Right ventricle myocardium inferior (tissue), 1 donor: ENCODE results near the gene S100A11. TPM values are rescaled to one million over a fixed set of nuclear protein-coding genes. Genes with fewer than 3 reads are reported as not detected.

ENCODE experiments used
- ATAC-seq: fragments of 200-7000 bp; cut with Tn5 transposase; one replicate; pipeline ENCODE4 v1.9.1; 2020; ENCODE audit warnings: mild to moderate bottlenecking, moderate library complexity
- DNase-seq: peaks from one replicate; pipeline ENCODE4 v3.0.0; 2021; ENCODE audit errors: missing footprints
- intact Hi-C: fragments of 100-400 bp; cut with DNase I; formaldehyde crosslinking; loops from one replicate; pipeline ENCODE4 v1.11.0; 2022
- total RNA-seq: library from RNA; stranded (reverse); fragmentation: NEBNext Ultra II Directional; extraction: Animal tissue kit (Norgen Biotek cat#: 25700); gene quantifications from one replicate; pipeline ENCODE4 v1.2.1, GENCODE V29; 2021
- donor health status: DM: no; HTN: yes; CAD: no; lungs with severe emphysema.

The S100A11 gene
- total RNA-seq, 1 donor from 2014 or later, result 92.0 TPM

DNA sequence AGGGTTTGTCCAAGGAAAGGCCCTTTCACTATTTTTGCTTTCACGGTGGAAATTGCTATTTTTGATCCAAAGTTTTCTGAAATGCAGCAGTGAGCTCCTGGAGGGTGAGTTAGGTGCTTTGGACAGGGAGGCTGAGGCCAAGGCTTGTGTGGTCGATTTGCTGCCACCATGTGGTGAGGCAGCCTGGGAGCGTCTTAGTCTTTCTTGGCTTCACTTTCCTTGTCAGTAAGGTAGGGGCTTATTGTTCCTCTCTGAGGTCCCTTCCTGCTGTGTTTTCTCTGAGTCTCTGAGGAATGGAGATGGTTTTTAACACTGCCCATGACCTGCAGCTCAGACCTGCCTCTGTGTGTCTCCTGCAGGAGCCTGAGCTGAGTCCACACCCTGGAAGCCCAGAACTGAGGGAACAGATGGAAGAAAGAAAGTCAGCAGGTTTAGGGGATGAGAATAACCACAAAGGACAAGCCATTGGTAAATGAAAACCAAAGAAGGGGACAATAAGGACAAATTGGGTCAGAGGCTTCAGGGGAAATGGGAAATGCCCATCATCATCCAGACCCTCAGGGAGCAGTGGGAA, 23.1 kb downstream of the S100A11 start:
- intact Hi-C loops, result no loop called here
- DNase-seq, result no peak
- ATAC-seq, result no peak

- DNase-seq (no peak), ATAC-seq (no peak)
- intact Hi-C loops, result no loop called here
These were observed 27.1 kb downstream of the S100A11 start for GRCh38 chr1:152009691-152010090.

- no peak for ATAC-seq
- no peak for DNase-seq
- intact Hi-C loops, result no loop called here
These were observed 29.8 kb downstream of the S100A11 start for GRCh38 chr1:152007047-152007446.

DNA sequence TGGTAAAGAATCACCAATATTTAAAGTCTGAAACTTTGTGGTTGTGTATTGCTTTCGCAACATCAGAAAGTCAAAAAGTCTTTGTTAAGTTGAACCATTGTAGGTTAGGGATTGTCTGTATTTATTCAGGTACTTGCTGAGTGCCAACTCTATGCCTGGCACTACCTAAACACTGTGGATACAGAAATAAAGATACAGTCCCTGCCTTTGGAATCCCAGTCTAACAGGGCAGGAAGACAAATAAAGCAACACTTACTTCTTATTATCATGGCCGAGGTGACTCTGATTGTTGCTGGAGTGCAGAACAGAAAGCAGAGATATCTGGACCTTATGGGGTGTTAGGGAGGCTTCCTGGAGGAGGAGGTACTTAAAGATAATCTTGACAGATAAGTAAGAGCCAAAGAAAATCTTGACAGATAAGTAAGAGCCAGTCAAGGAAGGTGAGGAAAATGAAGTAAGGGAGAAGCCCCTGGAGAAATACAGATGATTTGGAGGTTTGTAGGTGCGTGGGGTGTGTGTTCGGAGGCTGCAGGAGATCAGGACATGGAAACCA, 31.4 kb downstream of the S100A11 start:
- DNase-seq, result no peak
- ATAC-seq, result peak; percentile 48
- intact Hi-C loops, result no loop called here

DNA sequence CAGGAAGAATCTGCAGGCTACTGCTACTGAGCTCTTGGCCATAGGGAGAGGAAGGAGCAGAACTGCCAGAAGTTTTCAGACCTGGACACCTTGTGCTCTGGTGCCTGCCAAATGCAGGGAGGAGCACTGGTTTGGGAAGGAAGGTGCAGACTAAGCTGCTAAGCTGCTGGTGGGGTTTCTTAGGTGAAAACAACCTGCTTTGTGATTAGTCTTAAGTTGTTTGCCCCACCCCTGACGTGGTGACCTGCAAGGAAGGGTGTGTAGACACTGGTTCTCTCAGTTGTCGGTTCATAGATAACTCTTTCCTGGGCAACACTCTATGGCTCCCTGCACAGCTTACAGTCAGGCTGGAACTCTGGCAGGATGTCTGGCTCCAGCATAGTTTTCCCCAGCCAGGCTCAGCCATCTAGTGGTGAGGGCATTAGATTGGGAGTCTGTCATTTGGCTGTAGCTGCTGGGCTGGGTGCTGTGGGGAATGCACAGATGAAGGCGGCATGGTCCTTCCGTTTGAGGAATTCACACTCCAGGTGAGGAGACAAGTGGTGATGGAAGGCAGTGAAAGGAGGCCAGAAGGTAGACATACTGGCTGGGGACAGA, 32.9 kb downstream of the S100A11 start:
- DNase-seq (no peak), ATAC-seq (peak; percentile 52)
- intact Hi-C loops, result no loop called here

DNA sequence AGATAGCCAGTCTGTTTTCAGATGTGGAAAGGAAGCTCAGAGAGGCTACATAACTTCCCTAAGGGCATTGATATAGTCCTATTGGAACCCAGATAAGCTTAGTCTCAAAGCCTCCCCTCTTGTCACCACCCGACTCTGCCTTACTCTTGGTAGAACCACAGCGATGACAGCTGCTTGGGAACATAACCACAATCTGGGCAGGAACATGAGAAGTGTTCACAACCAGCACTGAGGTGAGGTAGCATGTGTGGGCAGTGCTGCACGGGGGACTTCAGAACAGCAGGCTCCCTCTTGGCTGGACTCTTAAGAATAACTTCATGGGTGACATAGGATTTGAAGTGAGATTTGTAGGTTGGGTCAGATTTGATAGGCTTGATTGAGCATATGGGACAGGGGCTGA, 33.8 kb downstream of the S100A11 start:
- intact Hi-C loops, result no loop called here
- no peak for DNase-seq
- peak; percentile 78 for ATAC-seq

- DNase-seq (peak; percentile 87), ATAC-seq (peak; percentile 49)
- intact Hi-C loops, result loop anchor here (1.0 to 2.0 kb wide), 2 partner anchors 33 to 69 kb away; no protein-coding TSS in a partner anchor
These were observed 34.9 kb downstream of the S100A11 start for GRCh38 chr1:152001631-152002584.

GRCh38 chr1:152000964-152001630, 35.7 kb downstream of the S100A11 start:
- intact Hi-C loops, result loop anchor here (1.0 to 2.0 kb wide), 2 partner anchors 32 to 68 kb away; no protein-coding TSS in a partner anchor
- no peak for DNase-seq
- ATAC-seq, result peak; percentile 35

- no peak for DNase-seq
- ATAC-seq, result no peak
- intact Hi-C loops, result no loop called here
These were observed 38.0 kb downstream of the S100A11 start for GRCh38 chr1:151998611-151999362.

GRCh38 chr1:151997284-151997570, 39.6 kb downstream of the S100A11 start:
- ATAC-seq (no peak), DNase-seq (no peak)
- intact Hi-C loops, result no loop called here

DNA sequence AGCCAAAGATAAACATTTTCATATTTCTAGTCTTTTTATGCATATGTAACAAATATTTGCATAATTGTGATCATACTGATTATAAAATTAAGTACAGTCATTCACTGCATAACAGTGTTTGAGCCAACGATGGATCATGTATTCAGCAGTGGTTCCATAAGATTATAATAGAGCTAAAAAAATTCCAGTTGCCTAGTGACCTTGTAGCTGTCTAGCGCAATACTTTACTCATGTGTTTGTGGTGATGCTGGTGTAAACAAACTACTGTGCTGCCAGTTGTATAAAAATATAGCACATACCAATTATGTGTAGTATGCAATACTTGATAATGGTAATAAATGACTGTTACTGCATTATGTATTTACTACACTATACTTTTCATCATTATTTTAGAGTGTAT, 41.0 kb downstream of the S100A11 start:
- ATAC-seq, result no peak
- no peak for DNase-seq
- intact Hi-C loops, result loop anchor here (1.0 kb wide), 1 partner anchor 61 kb away; no protein-coding TSS in a partner anchor

- intact Hi-C loops, result no loop called here
- ATAC-seq (no peak), DNase-seq (no peak)
These were observed 41.8 kb downstream of the S100A11 start for GRCh38 chr1:151994956-151995355.

- DNase-seq, result peak; percentile 91
- intact Hi-C loops, result no loop called here
- peak; percentile 89 for ATAC-seq
These were observed 42.9 kb downstream of the S100A11 start, which contains the start of gene S100A10 for GRCh38 chr1:151993734-151994496. Gene S100A10 (minus strand): TSS chr1:151993859. CDS start chr1:151986230, 7,629 bp downstream.

GRCh38 chr1:151993084-151993733, 43.6 kb downstream of the S100A11 start:
- peak; percentile 73 for DNase-seq
- ATAC-seq, result peak; percentile 13
- intact Hi-C loops, result no loop called here

DNA sequence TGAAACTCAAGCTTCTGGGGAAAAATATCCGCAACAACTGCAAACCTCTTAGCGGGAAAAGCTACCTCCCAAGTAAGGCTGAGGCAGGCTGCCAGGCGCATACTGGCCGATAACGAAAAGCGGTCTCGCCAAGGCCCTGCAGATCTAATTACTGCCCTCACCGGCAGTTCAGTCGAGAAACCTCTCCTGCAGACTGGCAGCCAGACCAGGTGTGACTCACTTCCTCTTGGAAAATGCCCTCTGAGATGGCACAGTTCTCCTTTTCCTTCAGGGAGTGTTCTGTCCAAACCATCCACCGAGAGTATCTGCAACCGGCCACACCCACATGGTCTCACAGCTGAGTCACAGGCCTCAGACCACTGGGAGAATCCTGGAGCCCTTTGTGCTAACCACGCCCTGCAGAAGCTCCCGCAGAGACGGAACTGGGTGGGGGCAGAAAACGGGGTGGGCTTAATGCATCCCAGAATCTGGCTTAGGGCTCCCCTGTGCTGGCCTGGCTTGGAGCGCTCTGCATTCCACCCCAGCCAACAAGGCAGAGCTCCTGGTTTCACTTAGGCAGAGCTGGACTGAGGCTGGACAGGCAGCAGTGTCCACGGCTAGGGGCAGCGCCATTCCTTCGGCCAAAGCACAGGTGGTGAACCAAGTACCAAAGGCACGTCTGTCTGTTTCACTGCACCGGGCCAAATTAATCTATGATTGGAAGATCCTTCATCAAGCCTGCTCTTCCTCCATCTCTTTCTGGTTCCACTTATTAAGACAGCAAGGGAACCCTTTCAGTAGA, 44.3 kb downstream of the S100A11 start:
- ATAC-seq (peak; percentile 72), DNase-seq (peak; percentile 91)
- intact Hi-C loops, result no loop called here

- DNase-seq, result no peak
- intact Hi-C loops, result no loop called here
- no peak for ATAC-seq
These were observed 45.0 kb downstream of the S100A11 start for GRCh38 chr1:151991663-151992302.
